ENCODE results near the gene SFMBT2.

- no peak for TF ChIP-seq CTCF (IDR thresholded peaks at IDR 0.05)
- no peak for TF ChIP-seq POLR2A (IDR thresholded peaks at IDR 0.05)
Measured at GRCh38 chr10:7389346-7389745, 21.5 kb downstream of the SFMBT2 start.

Data from right lobe of liver (tissue), 4 donors.